CD4-positive, CD25-positive, alpha-beta regulatory T cell (primary cell): ENCODE results near the gene STARD5. TPM values are rescaled to one million over a fixed set of nuclear protein-coding genes. Genes with fewer than 3 reads are reported as not detected.
A peak's percentile ranks its signal among the peaks of the same experiment; 100 is the strongest.

Experiments used
- ATAC-seq, 2 donors: fragments of 150-1000 bp; cut with Tn5 transposase; one replicate each; pipeline ENCODE4 v1.10.0; 2021; ENCODE audit warnings: low read depth in 2 of 2, moderate number of reproducible peaks in 2 of 2, moderate library complexity in 1 of 2
- DNase-seq, 3 donors: peaks; one replicate each; pipeline versions ENCODE4 v3.0.0 to v3.0.0-alpha.2; 2012 to 2022; ENCODE audit warnings: mixed read lengths in 1 of 3
- H3K27ac ChIP-seq: one replicate; pipeline ENCODE4 v1.7.0; 2013; ENCODE audit warnings: mild to moderate bottlenecking, low read length; ENCODE audit not compliant: insufficient read depth, poor library complexity, severe bottlenecking
- H3K27me3 ChIP-seq: one replicate; pipeline ENCODE4 v1.7.0; 2013; ENCODE audit warnings: low read length; ENCODE audit not compliant: control insufficient read depth, insufficient read depth
- H3K36me3 ChIP-seq: one replicate; pipeline ENCODE4 v1.7.0; 2013; ENCODE audit warnings: mild to moderate bottlenecking, low read length, moderate library complexity; ENCODE audit not compliant: control insufficient read depth, insufficient read depth
- H3K4me1 ChIP-seq: 2 replicates; pipeline ENCODE4 v1.7.0; 2013; ENCODE audit warnings: mild to moderate bottlenecking, low read length; ENCODE audit not compliant: insufficient read depth, control insufficient read depth, poor library complexity, severe bottlenecking
- H3K4me3 ChIP-seq: one replicate; pipeline ENCODE4 v1.7.0; 2013; ENCODE audit warnings: low read depth, mild to moderate bottlenecking, low read length, moderate library complexity
- H3K9me3 ChIP-seq, 2 experiments: 1 replicate in 1 of 2; 2 replicates in 1 of 2; pipeline ENCODE4 v1.7.0; 2013; ENCODE audit warnings: low read length in 2 of 2, mild to moderate bottlenecking in 1 of 2, moderate library complexity in 1 of 2; ENCODE audit not compliant: control insufficient read depth in 2 of 2
- H3K27ac Mint-ChIP-seq, 3 donors: one replicate each; pipeline ENCODE4 v1.8.0; 2020 to 2022; ENCODE audit warnings: mild to moderate bottlenecking in 3 of 3, mixed read lengths in 3 of 3, moderate library complexity in 2 of 3
- H3K27me3 Mint-ChIP-seq: one replicate; pipeline ENCODE4 v1.8.0; 2022; ENCODE audit warnings: mild to moderate bottlenecking, mixed read lengths
- H3K36me3 Mint-ChIP-seq: one replicate; pipeline ENCODE4 v1.8.0; 2020; ENCODE audit warnings: mixed read lengths
- H3K4me1 Mint-ChIP-seq, 4 donors: one replicate each; pipeline ENCODE4 v1.8.0; 2020 to 2022; ENCODE audit warnings: mixed read lengths in 4 of 4, mild to moderate bottlenecking in 1 of 4
- H3K4me3 Mint-ChIP-seq, 4 donors: one replicate each; pipeline ENCODE4 v1.8.0; 2020 to 2022; ENCODE audit warnings: mild to moderate bottlenecking in 4 of 4, mixed read lengths in 4 of 4, moderate library complexity in 3 of 4
- H3K9me3 Mint-ChIP-seq, 7 donors: one replicate each; pipeline ENCODE4 v1.8.0; 2020 to 2022; ENCODE audit warnings: mixed read lengths in 7 of 7, mild to moderate bottlenecking in 3 of 7, moderate library complexity in 2 of 7
- polyA plus RNA-seq, 4 donors: library from polyadenylated mRNA; unstranded; fragments of 300-500 nt; fragmentation: Illumina TruSeq; gene quantifications; one replicate each; pipeline ENCODE4 v1.2.3, GENCODE V29; 2021
- total RNA-seq: library from RNA; stranded (reverse); gene quantifications from one replicate; pipeline ENCODE4 v1.2.3, GENCODE V29; 2022

Gene STARD5
- total and polyA plus RNA-seq, 5 donors from 2014 or later, result 4.0 to 6.6 (median 4.2) TPM

DNA sequence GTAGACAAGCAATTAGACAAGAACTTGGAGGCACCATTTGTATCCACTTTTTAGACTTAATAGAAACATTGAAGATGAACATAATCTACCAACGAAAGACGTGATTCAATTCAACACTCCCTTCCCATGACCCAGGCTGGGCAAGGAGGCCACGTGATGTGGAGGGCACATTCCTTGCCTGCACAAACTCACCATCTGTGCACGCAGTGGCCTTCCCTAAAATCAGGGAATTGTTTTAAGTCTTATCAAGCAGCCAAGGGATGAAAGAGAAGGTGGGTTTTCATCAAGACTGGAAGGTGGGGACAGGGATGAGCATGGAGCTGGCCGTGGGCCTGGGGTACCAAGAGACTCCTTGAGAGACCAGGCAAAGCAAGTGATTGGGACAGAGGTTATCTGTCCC, 13.5 kb downstream of the STARD5 start:
- no peak for ATAC-seq
- H3K4me1 Mint-ChIP-seq, result peaks cover 0 to 92% (median 38%) of the 10 kb centered on the region in 4 donors
- Histone ChIP-seq H3K27me3 (no peaks in the 10 kb centered on the region), H3K9me3 (no peaks in the 10 kb centered on the region), H3K27ac (peak overlapping the region; percentile 63), H3K36me3 (peaks cover 74% of the 10 kb centered on the region), H3K4me3 (no peak overlapping the region), H3K4me1 (peaks cover 38% of the 10 kb centered on the region)
- H3K27me3 Mint-ChIP-seq, result no peaks in the 10 kb centered on the region
- H3K4me3 Mint-ChIP-seq, result peak overlapping the region in 2 of 4 donors; percentile 9 to 17
- no peak for DNase-seq
- H3K27ac Mint-ChIP-seq, result peak overlapping the region; percentile 74 to 95 (median 95)
- peaks cover 74% of the 10 kb centered on the region for H3K36me3 Mint-ChIP-seq
- peaks cover 0 to 1% (median 0%) of the 10 kb centered on the region in 7 donors for H3K9me3 Mint-ChIP-seq

- Mint-ChIP-seq H3K27ac (peak overlapping the region; percentile 74 to 97 (median 95)), H3K4me1 (peaks cover under 1 to 92% (median 36%) of the 10 kb centered on the region in 4 donors), H3K4me3 (peak overlapping the region in 1 of 4 donors; percentile 3), H3K9me3 (peaks cover 0 to 1% (median 0%) of the 10 kb centered on the region in 7 donors), H3K36me3 (peaks cover 70% of the 10 kb centered on the region), H3K27me3 (no peaks in the 10 kb centered on the region)
- peaks cover 38% of the 10 kb centered on the region for H3K4me1 ChIP-seq
- H3K27ac ChIP-seq, result peak overlapping the region; percentile 42
- no peaks in the 10 kb centered on the region for H3K27me3 ChIP-seq
- no peak overlapping the region for H3K4me3 ChIP-seq
- no peaks in the 10 kb centered on the region for H3K9me3 ChIP-seq
- DNase-seq, result no peak
- H3K36me3 ChIP-seq, result peaks cover 80% of the 10 kb centered on the region
- no peak for ATAC-seq
Measured at GRCh38 chr15:81309647-81310450, 14.1 kb downstream of the STARD5 start.

DNA sequence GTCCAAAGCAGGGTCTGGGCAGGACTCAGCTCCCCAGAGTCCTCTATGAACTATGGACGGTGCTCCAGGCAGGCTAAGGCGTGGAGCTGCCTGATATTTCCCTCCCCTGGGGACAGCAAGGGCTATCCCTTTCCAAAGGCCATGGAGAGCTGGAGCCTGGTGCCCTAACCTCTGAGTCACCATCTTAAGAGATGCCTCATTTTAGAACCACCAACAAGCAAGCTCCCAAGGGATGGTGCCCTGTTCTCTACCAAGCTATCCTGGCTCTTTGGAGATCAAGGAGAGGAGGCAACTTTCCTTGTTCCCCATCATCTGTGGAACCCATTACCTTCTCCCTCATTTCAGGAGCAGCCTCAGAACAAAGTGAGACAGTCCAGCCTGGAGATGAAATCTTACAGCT, 15.7 kb downstream of the STARD5 start:
- H3K27me3 Mint-ChIP-seq, result no peaks in the 10 kb centered on the region
- peaks cover 81% of the 10 kb centered on the region for H3K36me3 Mint-ChIP-seq
- peak overlapping the region in 2 of 4 donors; percentile 38 to 40 for H3K4me3 Mint-ChIP-seq
- Histone ChIP-seq H3K27me3 (no peaks in the 10 kb centered on the region), H3K4me3 (no peak overlapping the region), H3K4me1 (peaks cover 50% of the 10 kb centered on the region), H3K36me3 (peaks cover 91% of the 10 kb centered on the region), H3K27ac (no peak overlapping the region), H3K9me3 (no peaks in the 10 kb centered on the region)
- ATAC-seq, result no peak
- peaks cover 15 to 95% (median 47%) of the 10 kb centered on the region in 4 donors for H3K4me1 Mint-ChIP-seq
- H3K9me3 Mint-ChIP-seq, result no peaks in the 10 kb centered on the region
- H3K27ac Mint-ChIP-seq, result peak overlapping the region; percentile 20 to 100 (median 80)
- DNase-seq, result no peak

DNA sequence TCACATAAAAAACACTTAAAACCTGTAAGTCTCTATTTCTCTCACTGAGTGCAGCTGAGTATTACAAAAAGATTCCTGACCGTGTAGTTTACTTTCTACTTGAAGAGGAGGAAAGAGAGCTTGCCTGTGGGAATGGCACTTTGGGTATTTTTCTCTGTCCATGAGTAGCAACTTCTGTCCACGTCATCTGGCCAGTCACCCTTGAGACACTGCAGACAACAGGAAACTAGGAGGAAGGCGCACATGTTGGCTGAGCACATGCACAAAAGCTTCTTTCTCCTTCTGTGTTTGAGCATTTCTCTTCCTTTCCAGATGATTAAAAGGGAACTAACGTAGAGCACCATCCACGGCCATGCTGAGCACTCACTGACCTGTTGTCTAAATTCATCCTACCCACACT, 19.7 kb downstream of the STARD5 start:
- Mint-ChIP-seq H3K9me3 (no peaks in the 10 kb centered on the region), H3K4me1 (peaks cover 28 to 84% (median 46%) of the 10 kb centered on the region in 4 donors), H3K4me3 (peak overlapping the region; percentile 99 to 100 (median 100)), H3K27ac (peak overlapping the region; percentile 89 to 100 (median 100)), H3K27me3 (no peaks in the 10 kb centered on the region), H3K36me3 (peaks cover 92% of the 10 kb centered on the region)
- Histone ChIP-seq H3K4me3 (peak overlapping the region; percentile 97), H3K36me3 (peaks cover 100% of the 10 kb centered on the region), H3K4me1 (peaks cover 74% of the 10 kb centered on the region), H3K27ac (peak overlapping the region; percentile 94), H3K27me3 (no peaks in the 10 kb centered on the region), H3K9me3 (no peaks in the 10 kb centered on the region)
- DNase-seq (no peak), ATAC-seq (peak; percentile 11 to 17)

GRCh38 chr15:81303244-81304225, 20.4 kb downstream of the STARD5 start:
- H3K9me3 ChIP-seq, result no peaks in the 10 kb centered on the region
- peak overlapping the region; percentile 94 for H3K27ac ChIP-seq
- no peaks in the 10 kb centered on the region for H3K27me3 ChIP-seq
- Mint-ChIP-seq H3K27me3 (no peaks in the 10 kb centered on the region), H3K9me3 (no peaks in the 10 kb centered on the region), H3K4me1 (peaks cover 28 to 81% (median 45%) of the 10 kb centered on the region in 4 donors), H3K4me3 (peak overlapping the region; percentile 99 to 100 (median 100)), H3K27ac (peak overlapping the region; percentile 89 to 100 (median 100)), H3K36me3 (peaks cover 92% of the 10 kb centered on the region)
- peak; percentile 54 to 57 for ATAC-seq
- peaks cover 75% of the 10 kb centered on the region for H3K4me1 ChIP-seq
- H3K4me3 ChIP-seq, result peak overlapping the region; percentile 97
- peaks cover 98% of the 10 kb centered on the region for H3K36me3 ChIP-seq
- DNase-seq, result peak in 2 of 3 donors; percentile 46 to 66

- Mint-ChIP-seq H3K4me1 (peaks cover 28 to 73% (median 47%) of the 10 kb centered on the region in 4 donors), H3K27ac (peak overlapping the region; percentile 89 to 100 (median 100)), H3K27me3 (no peaks in the 10 kb centered on the region), H3K9me3 (no peaks in the 10 kb centered on the region), H3K36me3 (peaks cover 94% of the 10 kb centered on the region), H3K4me3 (peak overlapping the region; percentile 99 to 100 (median 100))
- Histone ChIP-seq H3K4me3 (peak overlapping the region; percentile 97), H3K27ac (peak overlapping the region; percentile 94), H3K27me3 (no peaks in the 10 kb centered on the region), H3K36me3 (peaks cover 90% of the 10 kb centered on the region), H3K9me3 (no peaks in the 10 kb centered on the region), H3K4me1 (peaks cover 75% of the 10 kb centered on the region)
- DNase-seq, result peak in 2 of 3 donors; percentile 49 to 59
- ATAC-seq, result peak; percentile 39 to 45
Measured at GRCh38 chr15:81302701-81303109, 21.2 kb downstream of the STARD5 start.

- ATAC-seq, result no peak
- peak overlapping the region; percentile 94 for H3K27ac ChIP-seq
Measured at GRCh38 chr15:81301815-81302399, 22.0 kb downstream of the STARD5 start.

More at GRCh38 chr15:81301815-81302399, 22.0 kb downstream of the STARD5 start:
- H3K4me1 Mint-ChIP-seq, result peaks cover 28 to 65% (median 46%) of the 10 kb centered on the region in 4 donors
- H3K27ac Mint-ChIP-seq, result peak overlapping the region; percentile 89 to 100 (median 100)
- no peaks in the 10 kb centered on the region for H3K27me3 ChIP-seq
- H3K4me3 Mint-ChIP-seq, result peak overlapping the region; percentile 99 to 100 (median 100)
- peaks cover 0 to 1% (median 0%) of the 10 kb centered on the region in 7 donors for H3K9me3 Mint-ChIP-seq
- H3K9me3 ChIP-seq, result no peaks in the 10 kb centered on the region
- H3K4me3 ChIP-seq, result peak overlapping the region; percentile 97
- peak in 1 of 3 donors; percentile 61 for DNase-seq
- H3K4me1 ChIP-seq, result peaks cover 69% of the 10 kb centered on the region
- peaks cover 93% of the 10 kb centered on the region for H3K36me3 Mint-ChIP-seq
- H3K36me3 ChIP-seq, result peaks cover 82% of the 10 kb centered on the region
- no peaks in the 10 kb centered on the region for H3K27me3 Mint-ChIP-seq
